Natural killer cell (primary cell): ENCODE measurements around the gene ZBTB42. TPM values are rescaled to one million over a fixed set of nuclear protein-coding genes. Genes with fewer than 3 reads are reported as not detected.

Experiments
- ATAC-seq, 3 donors: fragments of 150-1000 bp in 2 of 3; fragments of 200-7000 bp in 1 of 3; cut with Tn5 transposase; 1 replicate in 1 of 3; 2 replicates in 2 of 3; pipeline ENCODE4 v1.10.0; 2021; ENCODE audit warnings: mild to moderate bottlenecking in 2 of 3, moderate library complexity in 2 of 3
- DNase-seq, 2 donors: peaks; one replicate each; pipeline versions ENCODE4 v3.0.0 to v3.0.0-alpha.2; 2013 to 2021; ENCODE audit warnings: mixed read lengths in 1 of 2
- H3K27ac ChIP-seq: one replicate; pipeline ENCODE4 v1.5.1; 2013; ENCODE audit warnings: mild to moderate bottlenecking, low read length
- H3K27me3 ChIP-seq: one replicate; pipeline ENCODE4 v1.6.1; 2013; ENCODE audit warnings: low read length; ENCODE audit not compliant: control insufficient read depth, insufficient read depth
- H3K36me3 ChIP-seq: one replicate; pipeline ENCODE4 v1.6.1; 2013; ENCODE audit warnings: low read length; ENCODE audit not compliant: control insufficient read depth, insufficient read depth
- H3K4me1 ChIP-seq: one replicate; pipeline ENCODE4 v1.6.1; 2013; ENCODE audit warnings: low read length; ENCODE audit not compliant: control insufficient read depth, insufficient read depth
- H3K4me3 ChIP-seq: one replicate; pipeline ENCODE4 v1.5.1; 2013; ENCODE audit warnings: low read length
- H3K9me3 ChIP-seq: one replicate; pipeline ENCODE4 v1.6.1; 2013; ENCODE audit warnings: low read length; ENCODE audit not compliant: control insufficient read depth, insufficient read depth
- H3K27ac Mint-ChIP-seq, 2 donors: one replicate each; pipeline ENCODE4 v1.8.0; 2022; ENCODE audit warnings: mild to moderate bottlenecking in 2 of 2, mixed read lengths in 2 of 2, moderate library complexity in 1 of 2
- H3K27me3 Mint-ChIP-seq, 2 donors: one replicate each; pipeline ENCODE4 v1.8.0; 2022; ENCODE audit warnings: low read depth in 2 of 2, mixed read lengths in 2 of 2
- H3K36me3 Mint-ChIP-seq: one replicate; pipeline ENCODE4 v1.8.0; 2022; ENCODE audit warnings: mixed read lengths
- H3K4me1 Mint-ChIP-seq, 2 donors: one replicate each; pipeline ENCODE4 v1.8.0; 2022; ENCODE audit warnings: mixed read lengths in 2 of 2
- H3K4me3 Mint-ChIP-seq: one replicate; pipeline ENCODE4 v1.8.0; 2022; ENCODE audit warnings: mild to moderate bottlenecking, moderate library complexity, mixed read lengths
- H3K9me3 Mint-ChIP-seq, 2 donors: one replicate each; pipeline ENCODE4 v1.8.0; 2022; ENCODE audit warnings: mixed read lengths in 2 of 2
- WGBS: methylation state at CpG from one replicate; pipeline ENCODE4 v1.1.7; 2013; ENCODE audit warnings: missing lambda C conversion rate; ENCODE audit not compliant: insufficient coverage; 5-methylcytosine and 5-hydroxymethylcytosine counted together
- intact Hi-C: fragments of 100-400 bp; cut with micrococcal nuclease; formaldehyde crosslinking; loops from one replicate; pipeline ENCODE4 v1.14.2; 2022
- total RNA-seq, 4 donors: library from RNA; stranded (reverse); fragments of 120-200 nt in 1 of 4; gene quantifications; one replicate each; pipeline versions ENCODE4 v1.2.3 to v1.2.4, GENCODE V29; 2013 to 2022
- TF ChIP-seq, protein P1 (sequence below): fragments of 200-600 bp; IDR thresholded peaks from one replicate; pipeline ENCODE4 v1.8.0; 2022; ENCODE audit warnings: antibody characterized with exemption

ZBTB42 gene
- total RNA-seq, 3 donors from 2014 or later (not counting 1 experiment from before 2014, with no cell fraction given) = 3.6 to 4.5 (median 3.7) TPM

DNA sequence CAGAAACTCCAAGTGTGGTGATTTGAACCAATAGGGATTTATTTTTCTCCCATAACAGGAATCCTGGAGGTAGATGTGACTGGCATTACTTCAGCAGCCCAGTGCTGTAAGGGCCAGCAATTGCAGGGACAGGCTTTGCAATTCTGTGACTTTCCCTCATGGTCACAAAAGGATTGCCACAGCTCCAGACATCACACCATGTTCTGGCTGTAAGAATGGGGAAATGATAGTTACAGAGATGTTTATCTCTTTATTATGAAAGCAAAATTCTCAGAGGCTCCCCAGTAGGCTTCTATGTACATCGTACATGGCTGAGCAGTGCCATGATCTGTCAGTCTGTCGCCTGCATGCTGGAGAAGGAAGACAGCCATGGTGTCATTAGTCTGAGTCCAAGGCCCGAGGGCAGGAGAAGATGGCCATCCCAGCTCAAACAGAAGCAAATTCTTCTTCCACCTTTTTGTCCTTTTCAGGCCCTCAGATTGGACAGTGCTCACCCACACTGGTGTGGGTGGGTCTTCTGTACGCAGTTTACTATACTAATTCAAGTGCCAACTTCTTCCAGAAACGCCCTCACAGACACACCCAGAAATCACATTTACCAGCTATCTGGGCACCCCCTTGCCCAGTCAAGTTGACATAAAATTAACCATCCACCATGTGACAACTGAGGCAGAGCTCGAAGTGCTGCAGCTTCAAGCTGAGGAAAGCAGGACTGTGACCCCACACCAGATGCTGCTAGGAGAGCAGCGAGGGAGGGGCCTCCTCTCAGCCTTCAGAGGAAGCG is 17.2 kb downstream of the ZBTB42 start:
- TF ChIP-seq, protein P1, sequence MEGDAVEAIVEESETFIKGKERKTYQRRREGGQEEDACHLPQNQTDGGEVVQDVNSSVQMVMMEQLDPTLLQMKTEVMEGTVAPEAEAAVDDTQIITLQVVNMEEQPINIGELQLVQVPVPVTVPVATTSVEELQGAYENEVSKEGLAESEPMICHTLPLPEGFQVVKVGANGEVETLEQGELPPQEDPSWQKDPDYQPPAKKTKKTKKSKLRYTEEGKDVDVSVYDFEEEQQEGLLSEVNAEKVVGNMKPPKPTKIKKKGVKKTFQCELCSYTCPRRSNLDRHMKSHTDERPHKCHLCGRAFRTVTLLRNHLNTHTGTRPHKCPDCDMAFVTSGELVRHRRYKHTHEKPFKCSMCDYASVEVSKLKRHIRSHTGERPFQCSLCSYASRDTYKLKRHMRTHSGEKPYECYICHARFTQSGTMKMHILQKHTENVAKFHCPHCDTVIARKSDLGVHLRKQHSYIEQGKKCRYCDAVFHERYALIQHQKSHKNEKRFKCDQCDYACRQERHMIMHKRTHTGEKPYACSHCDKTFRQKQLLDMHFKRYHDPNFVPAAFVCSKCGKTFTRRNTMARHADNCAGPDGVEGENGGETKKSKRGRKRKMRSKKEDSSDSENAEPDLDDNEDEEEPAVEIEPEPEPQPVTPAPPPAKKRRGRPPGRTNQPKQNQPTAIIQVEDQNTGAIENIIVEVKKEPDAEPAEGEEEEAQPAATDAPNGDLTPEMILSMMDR = no peak
- DNase-seq (no peak), ATAC-seq (no peak)
- Histone ChIP-seq H3K36me3 (no peaks in the 10 kb centered on the region), H3K4me3 (no peak overlapping the region), H3K27me3 (no peaks in the 10 kb centered on the region), H3K9me3 (peaks cover 3% of the 10 kb centered on the region), H3K4me1 (peaks cover 20% of the 10 kb centered on the region), H3K27ac (no peak overlapping the region)
- H3K36me3 Mint-ChIP-seq = no peaks in the 10 kb centered on the region
- 96% methylated on average over 8 of the region's 8 CpGs for WGBS
- H3K9me3 Mint-ChIP-seq = no peaks in the 10 kb centered on the region
- peak overlapping the region; percentile 92 for H3K4me3 Mint-ChIP-seq
- peaks cover 11 to 27% of the 10 kb centered on the region in 2 donors for H3K4me1 Mint-ChIP-seq
- H3K27me3 Mint-ChIP-seq = no peaks in the 10 kb centered on the region
- intact Hi-C loops = no loop called here
- H3K27ac Mint-ChIP-seq = no peak overlapping the region

DNA sequence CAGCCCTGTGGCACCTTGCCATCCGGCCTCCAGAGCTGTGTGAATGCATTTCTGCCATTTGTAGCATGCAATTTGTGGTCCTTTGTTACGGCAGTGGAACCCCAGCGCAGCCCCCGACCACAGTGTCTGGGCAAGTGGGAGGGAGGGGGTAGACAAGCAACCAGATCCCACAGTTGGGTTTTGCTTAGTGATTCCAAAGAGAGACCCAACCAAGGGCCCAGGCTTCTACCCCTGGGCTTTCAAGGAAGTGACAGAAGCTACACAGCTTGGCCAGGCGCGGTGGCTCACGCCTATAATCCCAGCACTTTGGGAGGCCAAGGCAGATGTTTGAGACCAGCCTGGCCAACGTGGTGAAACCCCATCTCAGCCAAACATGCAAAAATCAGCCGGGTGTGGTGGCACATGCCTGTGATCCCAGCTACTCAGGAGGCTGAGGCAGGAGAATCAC is 17.8 kb downstream of the ZBTB42 start:
- Mint-ChIP-seq H3K4me3 (no peak overlapping the region), H3K9me3 (no peaks in the 10 kb centered on the region), H3K36me3 (no peaks in the 10 kb centered on the region), H3K27ac (no peak overlapping the region), H3K4me1 (peaks cover 8 to 23% of the 10 kb centered on the region in 2 donors), H3K27me3 (no peaks in the 10 kb centered on the region)
- Histone ChIP-seq H3K9me3 (peaks cover 3% of the 10 kb centered on the region), H3K27ac (no peak overlapping the region), H3K36me3 (no peaks in the 10 kb centered on the region), H3K27me3 (no peaks in the 10 kb centered on the region), H3K4me1 (peaks cover 20% of the 10 kb centered on the region), H3K4me3 (no peak overlapping the region)
- intact Hi-C loops = no loop called here
- WGBS = 94% methylated on average over 9 of the region's 9 CpGs
- TF ChIP-seq, protein P1 = no peak
- DNase-seq (no peak), ATAC-seq (no peak)

DNA sequence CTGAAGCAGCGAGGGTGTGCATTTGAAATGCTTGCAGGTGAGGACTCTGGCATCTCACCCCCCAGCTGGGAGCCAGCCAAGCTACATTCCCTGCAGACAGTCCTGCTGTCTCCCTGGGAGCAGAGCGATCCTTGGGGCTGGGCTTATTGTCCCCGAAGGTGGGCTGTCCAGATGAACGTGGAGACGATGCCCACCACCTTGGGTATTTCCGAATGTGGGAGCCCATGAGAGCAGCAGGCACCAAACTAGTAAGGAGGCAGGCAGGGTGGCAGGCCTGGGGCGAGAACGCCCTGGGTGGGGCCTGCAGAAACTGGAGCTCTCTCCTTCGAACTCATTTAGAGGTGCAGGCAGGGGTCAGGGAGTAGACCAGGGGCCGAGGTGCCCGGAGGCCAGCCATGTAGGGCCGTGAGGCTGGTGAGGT is 18.5 kb downstream of the ZBTB42 start:
- peaks cover 0 to under 1% of the 10 kb centered on the region in 2 donors for H3K9me3 Mint-ChIP-seq
- intact Hi-C loops = no loop called here
- no peak for DNase-seq

More for the DNA sequence above, 18.5 kb downstream of the ZBTB42 start:
- no peak overlapping the region for H3K27ac Mint-ChIP-seq
- Histone ChIP-seq H3K36me3 (no peaks in the 10 kb centered on the region), H3K9me3 (peaks cover 3% of the 10 kb centered on the region), H3K27me3 (no peaks in the 10 kb centered on the region), H3K4me3 (no peak overlapping the region), H3K27ac (no peak overlapping the region), H3K4me1 (peaks cover 20% of the 10 kb centered on the region)
- peaks cover 2 to 16% of the 10 kb centered on the region in 2 donors for H3K4me1 Mint-ChIP-seq
- TF ChIP-seq, protein P1 = no peak
- peaks cover 0 to 2% of the 10 kb centered on the region in 2 donors for H3K27me3 Mint-ChIP-seq
- no peaks in the 10 kb centered on the region for H3K36me3 Mint-ChIP-seq
- no peak for ATAC-seq
- 96% methylated on average over 12 of the region's 12 CpGs for WGBS
- no peak overlapping the region for H3K4me3 Mint-ChIP-seq
